Kasumi-1 (cell line): ENCODE results near the gene APOC1.
"Not testable (repeated sequence)": the region's sequence is repeated elsewhere in the genome, so short reads cannot be mapped to it uniquely, and the experiment has no call there.

Experiments
- DNase-seq, 2 experiments: peaks; one replicate each; lab custom pipeline; 2025; lab: John Stamatoyannopoulos, UW

Gene APOC1

DNA sequence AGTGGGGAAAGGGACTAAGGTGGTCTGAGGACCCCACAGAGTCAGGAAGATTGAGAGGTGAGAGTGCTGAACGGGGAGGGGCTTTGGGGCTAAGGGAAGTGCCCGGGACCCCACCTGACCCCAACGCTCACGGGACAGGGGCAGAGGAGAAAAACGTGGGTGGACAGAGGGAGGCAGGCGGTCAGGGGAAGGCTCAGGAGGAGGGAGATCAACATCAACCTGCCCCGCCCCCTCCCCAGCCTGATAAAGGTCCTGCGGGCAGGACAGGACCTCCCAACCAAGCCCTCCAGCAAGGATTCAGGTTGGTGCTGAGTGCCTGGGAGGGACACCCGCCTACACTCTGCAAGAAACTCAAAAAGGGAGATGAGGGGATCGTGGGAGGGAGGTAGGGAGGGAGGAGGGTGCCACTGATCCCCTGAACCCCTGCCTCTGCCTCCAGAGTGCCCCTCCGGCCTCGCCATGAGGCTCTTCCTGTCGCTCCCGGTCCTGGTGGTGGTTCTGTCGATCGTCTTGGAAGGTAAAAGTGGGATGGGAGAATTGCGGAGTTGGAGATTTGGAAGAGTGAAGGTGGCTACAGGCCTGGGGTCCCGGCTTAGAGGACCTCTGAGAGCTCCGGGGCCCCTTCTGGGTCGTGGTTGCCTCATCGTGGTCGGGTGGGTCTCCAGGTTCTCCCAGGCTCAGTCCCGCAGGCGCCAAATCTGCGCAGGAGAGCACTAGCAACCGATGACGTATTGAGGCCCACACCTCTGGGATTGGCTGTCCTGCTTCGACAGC, at the start of gene APOC1:
APOC1 (plus strand) TSS at position 176 of the 774 bp plus-strand sequence; CDS start at position 460, 284 bp downstream.
- DNase-seq: peak; percentile 60 to 71

DNA sequence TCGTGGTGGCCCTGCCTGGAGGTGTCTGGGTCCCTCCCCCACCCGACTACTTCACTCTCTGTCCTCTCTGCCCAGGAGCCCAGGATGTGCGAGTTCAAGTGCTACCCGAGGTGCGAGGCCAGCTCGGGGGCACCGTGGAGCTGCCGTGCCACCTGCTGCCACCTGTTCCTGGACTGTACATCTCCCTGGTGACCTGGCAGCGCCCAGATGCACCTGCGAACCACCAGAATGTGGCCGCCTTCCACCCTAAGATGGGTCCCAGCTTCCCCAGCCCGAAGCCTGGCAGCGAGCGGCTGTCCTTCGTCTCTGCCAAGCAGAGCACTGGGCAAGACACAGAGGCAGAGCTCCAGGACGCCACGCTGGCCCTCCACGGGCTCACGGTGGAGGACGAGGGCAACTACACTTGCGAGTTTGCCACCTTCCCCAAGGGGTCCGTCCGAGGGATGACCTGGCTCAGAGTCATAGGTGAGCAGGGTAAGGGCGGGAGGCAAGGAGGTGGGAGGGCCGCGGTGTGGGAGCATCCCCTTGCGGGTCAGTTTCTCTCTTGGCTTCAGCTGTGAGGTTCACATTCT, 49.1 kb upstream of the APOC1 start:
- DNase-seq: no peak

DNA sequence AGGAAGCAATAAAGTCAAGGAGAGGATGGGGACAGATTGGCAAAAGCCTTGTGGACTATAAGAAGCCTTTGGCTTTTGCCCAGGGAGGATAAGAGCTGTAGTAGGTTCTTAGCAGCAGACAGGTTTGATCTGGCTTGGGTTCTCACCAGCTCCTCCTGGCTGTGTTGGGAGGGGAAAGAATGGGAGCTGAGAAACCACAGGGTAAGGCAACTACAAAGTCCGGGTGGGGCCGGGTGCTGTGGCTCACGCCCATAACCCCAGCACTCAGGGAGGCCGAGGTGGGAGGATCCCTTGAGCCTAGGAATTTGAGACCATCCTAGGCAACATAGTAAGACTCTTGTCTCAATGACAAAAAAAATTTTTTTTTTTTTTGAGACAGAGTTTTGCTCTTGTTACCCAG, 47.7 kb upstream of the APOC1 start:
- DNase-seq: no peak

DNA sequence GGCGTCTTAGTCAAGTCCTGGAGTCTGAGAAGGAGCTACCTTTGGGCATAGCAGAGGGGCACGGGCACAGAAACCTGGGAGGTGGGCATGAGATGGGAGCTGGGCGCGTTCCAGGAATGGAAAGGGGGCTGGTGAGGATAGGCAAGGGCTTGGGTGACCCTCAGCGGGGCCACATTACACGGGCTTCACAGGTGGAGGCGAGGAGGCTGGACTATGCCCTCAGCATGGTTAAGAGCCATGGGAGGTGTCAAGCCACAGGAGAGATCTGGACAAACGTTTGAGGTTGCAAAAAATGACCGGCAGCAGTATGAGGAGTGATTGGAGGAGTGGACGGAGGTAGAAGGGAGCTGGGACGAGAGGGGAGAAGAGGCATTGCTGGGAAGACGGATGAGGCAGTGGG, 46.8 kb upstream of the APOC1 start:
- no peak for DNase-seq

DNA sequence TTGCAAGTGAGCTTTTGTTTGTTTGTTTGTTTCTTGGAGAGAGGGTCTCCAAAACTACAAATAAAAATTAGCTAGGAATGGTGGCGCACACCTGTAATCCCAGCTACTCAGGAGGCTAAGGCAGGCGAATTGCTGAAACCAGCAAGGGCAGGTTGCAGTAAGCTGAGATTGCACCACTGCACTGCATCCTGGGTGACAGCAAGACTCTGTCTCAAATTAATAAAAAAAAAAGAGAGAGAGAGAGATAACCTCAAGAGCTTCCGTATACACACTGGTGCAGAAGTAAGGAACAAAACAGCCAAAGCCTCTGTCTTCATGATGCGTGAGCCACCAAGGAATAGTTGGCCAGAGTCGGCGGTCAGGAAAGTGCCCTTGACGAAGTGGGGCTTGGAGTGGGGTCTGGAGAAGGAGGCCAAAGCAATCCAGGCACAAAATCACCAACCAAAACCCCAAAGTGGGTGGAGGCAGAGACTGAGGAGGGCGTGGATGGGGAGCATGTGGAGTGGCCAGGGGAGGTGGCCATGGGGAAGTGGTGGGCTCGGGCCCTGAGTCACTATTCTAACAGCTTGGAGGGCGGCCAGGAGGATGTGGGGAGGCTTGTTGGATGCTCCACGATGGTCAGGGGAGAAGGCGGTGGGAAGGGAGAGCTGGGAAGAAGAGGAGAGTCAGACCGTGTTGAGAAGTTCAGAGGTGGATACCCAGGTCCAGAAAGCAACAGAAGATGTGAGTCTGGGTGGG, 44.5 kb upstream of the APOC1 start:
- DNase-seq: peak; percentile 11 to 20

DNA sequence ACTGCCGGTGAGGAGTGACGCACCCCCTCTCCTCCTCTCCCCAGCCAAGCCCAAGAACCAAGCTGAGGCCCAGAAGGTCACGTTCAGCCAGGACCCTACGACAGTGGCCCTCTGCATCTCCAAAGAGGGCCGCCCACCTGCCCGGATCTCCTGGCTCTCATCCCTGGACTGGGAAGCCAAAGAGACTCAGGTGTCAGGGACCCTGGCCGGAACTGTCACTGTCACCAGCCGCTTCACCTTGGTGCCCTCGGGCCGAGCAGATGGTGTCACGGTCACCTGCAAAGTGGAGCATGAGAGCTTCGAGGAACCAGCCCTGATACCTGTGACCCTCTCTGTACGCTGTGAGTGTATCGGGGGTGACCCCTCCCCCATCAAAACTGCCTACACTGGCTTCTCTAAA, 42.6 kb upstream of the APOC1 start:
- no peak for DNase-seq

DNA sequence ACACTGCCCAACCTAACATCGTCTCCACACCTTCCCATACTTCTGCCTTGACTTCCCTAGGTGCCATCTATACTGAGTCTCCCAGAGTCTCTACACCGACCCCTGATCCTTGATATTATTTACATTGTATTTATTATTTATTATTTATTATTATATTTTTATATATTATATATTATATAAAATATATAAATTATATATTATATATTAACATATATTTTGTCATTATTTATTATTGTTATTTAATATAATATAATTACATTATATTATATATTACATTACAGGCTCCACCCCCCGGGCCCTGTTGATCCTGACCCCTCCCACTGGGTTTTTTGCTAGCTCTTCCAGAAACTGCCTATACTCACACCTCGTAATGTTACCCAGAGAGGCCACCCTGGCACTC, 41.7 kb upstream of the APOC1 start:
- no peak for DNase-seq

DNA sequence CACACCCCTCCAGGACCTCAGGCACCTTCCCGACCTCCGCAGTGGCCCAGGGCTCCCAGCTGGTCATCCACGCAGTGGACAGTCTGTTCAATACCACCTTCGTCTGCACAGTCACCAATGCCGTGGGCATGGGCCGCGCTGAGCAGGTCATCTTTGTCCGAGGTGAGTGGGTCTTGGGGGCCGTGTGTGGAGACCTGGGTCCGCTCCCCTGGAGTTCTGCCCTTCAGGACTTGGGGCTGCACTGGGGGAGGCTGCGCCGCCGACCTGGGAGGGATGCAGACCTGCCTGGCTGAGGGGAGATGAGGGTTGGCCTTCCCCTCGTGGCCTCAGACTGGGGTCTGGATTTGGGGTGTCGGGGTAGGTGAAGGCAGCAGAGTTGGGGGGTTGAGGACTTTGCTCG, 40.1 kb upstream of the APOC1 start:
- DNase-seq: no peak

DNA sequence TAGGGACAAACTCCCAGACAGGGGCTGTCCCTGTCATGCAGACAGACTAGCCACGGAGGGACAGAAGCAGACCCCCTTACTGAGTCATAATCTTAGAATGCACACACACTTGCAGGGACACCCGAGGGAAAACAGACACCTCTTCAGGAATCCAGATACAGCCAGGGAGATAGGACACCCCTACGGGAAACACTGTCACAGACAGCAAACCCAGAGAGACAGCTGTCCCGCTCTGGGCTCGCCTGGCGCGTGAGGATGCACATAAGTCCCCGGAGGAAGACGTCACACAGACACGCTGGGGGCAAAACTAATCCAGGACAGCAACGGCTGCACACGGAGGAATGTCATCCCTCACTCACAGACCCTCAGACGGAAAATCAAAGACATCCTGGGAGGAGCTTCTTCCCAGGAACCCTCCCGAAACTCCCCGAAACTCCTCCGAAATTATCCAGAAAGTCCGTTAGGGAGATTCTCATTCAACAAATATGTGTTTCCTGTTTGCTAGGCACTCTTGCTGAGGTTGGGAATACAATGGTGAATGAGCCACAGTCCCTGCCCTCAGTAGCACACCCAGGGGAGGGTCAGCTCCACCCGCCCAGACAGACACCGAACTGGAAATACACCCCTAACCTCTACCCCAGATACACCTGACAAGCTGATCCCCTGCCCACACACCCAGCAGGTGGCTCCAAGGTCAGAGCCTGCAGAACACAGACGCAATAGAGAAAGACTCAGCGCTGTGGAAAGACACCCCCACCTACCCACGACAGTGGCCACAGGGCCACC, 38.5 kb upstream of the APOC1 start:
- DNase-seq: no peak

DNA sequence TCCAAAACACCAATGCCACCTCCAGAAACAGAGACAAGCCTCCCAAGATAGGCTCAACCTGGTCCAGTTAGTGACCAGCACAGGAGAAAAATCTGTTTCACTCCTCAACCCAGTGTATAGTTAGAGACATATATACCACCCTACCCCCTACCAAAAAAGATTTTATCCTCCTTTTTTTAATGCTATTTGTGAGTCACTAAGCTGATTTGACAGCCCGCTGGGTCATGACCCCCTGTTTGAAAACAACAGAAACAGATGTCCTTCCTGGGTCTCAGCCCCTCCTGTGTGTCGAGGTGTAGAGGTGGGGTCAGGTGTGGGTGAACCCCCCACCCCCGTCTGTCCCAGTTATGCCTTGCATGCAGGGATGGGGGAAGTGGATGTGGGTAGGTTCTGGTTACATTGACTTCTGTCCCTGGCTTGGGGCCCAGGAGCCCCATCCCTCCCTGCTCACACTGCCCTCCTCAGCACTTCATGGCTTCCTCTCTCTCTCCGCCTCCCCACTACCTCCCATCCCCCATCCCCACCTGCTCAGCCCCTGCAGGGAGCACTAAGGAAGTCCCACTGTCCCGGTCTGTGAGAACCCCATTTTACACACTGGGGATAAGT, 37.4 kb upstream of the APOC1 start:
- DNase-seq: peak; percentile 10 to 30

DNA sequence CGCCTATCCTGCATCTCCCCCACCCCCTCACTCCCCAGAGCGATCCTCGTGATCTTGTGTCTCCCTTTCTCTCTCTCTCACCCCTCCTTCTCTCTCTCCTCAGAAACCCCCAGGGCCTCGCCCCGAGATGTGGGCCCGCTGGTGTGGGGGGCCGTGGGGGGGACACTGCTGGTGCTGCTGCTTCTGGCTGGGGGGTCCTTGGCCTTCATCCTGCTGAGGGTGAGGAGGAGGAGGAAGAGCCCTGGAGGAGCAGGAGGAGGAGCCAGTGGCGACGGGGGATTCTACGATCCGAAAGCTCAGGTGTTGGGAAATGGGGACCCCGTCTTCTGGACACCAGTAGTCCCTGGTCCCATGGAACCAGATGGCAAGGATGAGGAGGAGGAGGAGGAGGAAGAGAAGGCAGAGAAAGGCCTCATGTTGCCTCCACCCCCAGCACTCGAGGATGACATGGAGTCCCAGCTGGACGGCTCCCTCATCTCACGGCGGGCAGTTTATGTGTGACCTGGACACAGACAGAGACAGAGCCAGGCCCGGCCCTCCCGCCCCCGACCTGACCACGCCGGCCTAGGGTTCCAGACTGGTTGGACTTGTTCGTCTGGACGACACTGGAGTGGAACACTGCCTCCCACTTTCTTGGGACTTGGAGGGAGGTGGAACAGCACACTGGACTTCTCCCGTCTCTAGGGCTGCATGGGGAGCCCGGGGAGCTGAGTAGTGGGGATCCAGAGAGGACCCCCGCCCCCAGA, 36.1 kb upstream of the APOC1 start:
- no peak for DNase-seq

DNA sequence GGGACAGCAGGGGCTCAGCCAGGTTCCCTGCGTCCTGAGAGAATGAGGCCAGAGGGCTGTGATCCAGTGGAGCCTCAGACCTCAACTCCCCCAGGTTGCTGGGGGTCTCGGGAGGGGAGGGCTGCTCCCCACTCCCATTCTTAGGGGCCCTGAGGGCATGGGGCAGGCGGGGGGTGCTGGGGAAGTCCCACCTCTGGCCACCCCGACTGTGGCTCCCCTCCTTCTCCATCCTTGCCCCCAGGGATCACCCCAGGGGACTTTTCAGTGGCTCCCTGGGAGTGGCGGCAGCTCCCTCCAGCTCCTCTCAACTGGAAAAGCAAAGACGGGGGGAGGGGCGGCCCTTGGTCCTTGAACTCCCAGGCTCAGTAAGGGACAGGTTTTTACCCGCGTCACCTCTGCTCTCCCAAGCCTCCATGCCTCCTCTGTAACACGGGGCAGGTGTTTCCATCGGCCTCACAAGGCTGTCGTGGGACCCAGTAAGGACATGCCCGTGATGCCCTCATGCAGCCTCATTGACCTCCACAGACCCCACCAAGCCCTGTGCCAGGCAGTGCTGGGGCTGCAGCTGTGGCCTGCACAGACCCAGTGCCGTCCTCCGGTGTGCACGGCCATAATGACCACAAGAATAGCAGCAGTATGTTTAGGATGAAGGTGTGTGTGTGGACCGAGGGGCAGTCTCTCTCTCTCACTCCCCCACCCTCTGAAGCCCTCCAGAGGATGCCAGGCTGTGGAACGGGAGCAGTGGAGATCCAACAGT, 34.9 kb upstream of the APOC1 start:
- no peak for DNase-seq

DNA sequence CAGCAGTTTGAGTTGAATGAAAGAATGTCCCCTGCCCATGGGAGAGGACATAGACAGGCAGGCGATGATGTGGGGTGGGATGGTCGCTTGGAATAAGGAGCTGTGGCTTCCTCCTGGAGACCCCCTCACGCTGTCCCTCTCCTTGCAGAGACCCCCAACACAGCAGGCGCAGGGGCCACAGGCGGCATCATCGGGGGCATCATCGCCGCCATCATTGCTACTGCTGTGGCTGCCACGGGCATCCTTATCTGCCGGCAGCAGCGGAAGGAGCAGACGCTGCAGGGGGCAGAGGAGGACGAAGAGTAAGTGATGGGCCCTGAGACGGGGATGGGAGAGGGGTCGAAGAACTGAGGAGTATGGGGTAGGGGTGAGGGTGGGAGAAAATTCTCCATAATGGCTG, 32.3 kb upstream of the APOC1 start:
- DNase-seq: no peak

DNA sequence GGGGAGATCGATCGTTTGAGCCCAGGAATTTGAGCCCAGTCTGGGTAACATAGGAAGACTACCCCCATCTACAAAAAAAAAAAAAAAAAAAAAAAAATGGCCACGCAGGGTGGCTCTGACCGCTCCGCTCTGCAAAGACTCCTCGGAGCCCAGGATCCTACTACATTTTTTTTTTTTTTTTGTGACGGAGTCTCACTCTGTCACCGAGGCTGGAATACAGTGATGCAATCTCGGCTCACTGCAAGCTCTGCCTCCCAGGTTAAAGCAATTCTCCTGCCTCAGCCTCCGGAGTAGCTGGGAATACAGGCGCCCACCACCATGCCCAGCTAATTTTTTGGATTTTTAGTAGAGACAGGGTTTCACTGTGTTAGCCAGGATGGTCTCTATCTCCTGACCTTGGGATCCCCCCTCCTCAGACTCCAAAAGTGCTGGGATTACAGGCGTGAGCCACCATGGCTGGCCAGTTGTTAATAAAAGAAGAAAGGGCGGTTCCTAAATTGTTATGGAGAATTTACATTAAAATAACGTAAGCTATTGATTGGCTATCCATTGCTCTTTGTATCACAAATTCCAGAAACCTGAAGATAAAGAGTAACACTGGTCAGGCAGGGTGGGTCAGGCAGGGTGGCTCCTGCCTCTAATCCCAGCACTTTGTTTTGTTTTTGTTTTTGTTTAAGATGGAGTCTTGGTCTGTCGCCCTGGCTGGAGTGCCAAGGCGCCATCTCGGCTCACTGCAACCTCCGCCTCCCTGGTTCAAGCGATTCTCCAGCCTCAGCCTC, 31.6 kb upstream of the APOC1 start:
- not testable (repeated sequence) for DNase-seq

DNA sequence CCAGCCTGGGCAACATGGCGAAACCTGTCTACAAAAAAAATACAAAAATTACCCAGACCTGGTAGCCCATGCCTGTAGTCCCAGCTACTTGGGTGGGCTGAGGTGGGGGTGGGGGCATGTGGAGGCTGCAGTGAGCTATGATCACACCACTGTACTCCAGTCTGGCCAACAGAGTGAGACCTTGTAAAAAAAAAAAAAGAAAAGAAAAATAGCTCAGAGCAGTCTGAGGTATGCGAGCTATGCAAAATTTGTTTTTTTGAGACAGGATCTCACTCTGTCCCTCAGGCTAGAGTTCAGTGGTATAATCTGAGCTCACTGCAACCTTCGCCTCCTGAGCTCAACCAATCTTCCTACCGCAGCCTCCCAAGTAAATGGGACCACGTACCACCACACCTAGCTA, 30.5 kb upstream of the APOC1 start:
- no peak for DNase-seq

DNA sequence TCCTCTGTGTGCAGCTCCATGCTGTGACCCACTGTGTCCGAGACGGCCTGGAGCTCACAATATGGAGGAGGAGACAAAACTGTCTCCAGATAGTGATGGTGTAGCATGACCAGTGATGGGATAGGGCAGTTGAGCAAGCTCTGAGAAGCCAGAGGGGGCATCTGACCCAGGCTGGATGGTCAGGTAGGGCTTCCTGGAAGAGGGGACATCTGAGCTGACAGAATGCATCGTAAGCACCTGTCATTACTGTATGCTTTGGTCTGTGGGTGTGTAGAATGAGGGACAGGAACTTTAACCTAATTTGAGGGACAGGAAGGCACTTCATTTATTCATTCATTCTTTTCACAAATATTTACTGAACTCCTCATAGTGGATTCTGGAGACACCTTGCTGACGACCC, 29.8 kb upstream of the APOC1 start:
- DNase-seq: no peak

DNA sequence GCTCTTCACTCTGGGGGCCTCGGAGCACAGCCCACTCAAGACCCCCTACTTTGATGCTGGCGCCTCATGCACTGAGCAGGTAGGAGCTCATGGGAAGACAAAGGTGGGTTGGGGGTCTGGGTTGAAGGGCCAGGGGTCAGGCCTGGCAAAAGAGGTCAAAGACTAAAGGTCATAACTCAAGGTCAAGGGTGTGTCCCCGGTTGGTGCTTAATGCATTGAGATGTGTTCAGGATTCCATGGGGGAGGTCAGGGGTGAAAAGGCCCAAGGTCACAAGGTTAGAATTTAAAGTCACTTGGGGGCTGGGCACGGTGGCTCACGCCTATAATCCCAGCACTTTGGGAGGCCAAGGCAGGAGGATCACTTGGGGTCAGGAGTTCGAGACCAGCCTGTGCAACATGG, 28.3 kb upstream of the APOC1 start:
- DNase-seq: no peak

DNA sequence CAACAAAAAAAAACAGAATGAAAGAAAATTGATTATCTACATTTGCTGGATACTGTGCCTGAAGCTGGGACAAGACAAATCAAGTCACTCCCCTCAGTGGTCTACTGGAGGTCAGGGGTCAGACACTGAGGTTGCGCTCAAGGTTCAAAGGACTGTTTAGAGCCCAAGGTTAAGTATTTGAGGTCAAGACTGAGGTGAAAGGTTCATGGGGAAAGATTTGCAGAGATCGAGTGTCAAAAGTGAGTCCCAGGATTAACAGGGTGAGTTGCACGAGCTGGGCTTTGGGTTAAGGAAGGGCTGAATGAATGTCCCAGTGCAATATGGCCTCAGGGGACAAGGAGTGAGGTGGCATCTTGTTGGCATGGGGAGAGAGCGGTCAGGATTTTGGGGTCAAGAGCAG, 26.8 kb upstream of the APOC1 start:
- DNase-seq: no peak

DNA sequence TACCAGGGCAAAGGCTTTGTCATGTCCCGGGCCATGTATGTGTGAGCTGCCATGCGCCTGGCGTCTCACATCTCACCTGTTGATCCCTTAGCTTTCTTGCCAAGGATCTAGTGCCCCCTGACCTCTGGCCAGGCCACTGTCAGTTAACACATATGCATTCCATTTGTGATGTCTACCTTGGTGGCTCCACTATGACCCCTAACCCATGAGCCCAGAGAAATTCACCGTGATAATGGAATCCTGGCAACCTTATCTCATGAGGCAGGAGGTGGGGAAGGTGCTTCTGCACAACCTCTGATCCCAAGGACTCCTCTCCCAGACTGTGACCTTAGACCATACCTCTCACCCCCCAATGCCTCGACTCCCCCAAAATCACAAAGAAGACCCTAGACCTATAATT, 26.1 kb upstream of the APOC1 start:
- DNase-seq: not testable (repeated sequence)
